ENCODE measurements around the gene DLGAP4. TPM values are rescaled to one million over a fixed set of nuclear protein-coding genes. Genes with fewer than 3 reads are reported as not detected.

Gene DLGAP4
- total and polyA plus RNA-seq, 12 donors, result 34.0 to 74.4 (median 55.6) TPM

GRCh38 chr20:36308353-36308752, 2.2 kb downstream of the DLGAP4 start:
- peaks cover 0 to 13% (median 7%) of the 10 kb centered on the region in 9 donors for H3K4me1 ChIP-seq
- no peak for TF ChIP-seq CTCF (IDR thresholded peaks at IDR 0.05)
- intact Hi-C loops (cut with DNase I), result no loop called here
- ATAC-seq (no peak), DNase-seq (no peak)
- H3K36me3 ChIP-seq, result no peaks in the 10 kb centered on the region
- H3K9me3 ChIP-seq, result no peaks in the 10 kb centered on the region
- 81 to 83% methylated on average over 12 of the region's 12 CpGs for WGBS, 2 donors
- H3K27me3 ChIP-seq, result peaks cover 24 to 96% (median 94%) of the 10 kb centered on the region in 7 donors
- no peak overlapping the region for H3K27ac ChIP-seq
- no peak overlapping the region for H3K4me3 ChIP-seq

GRCh38 chr20:36308986-36309385, 2.8 kb downstream of the DLGAP4 start:
- no peak for TF ChIP-seq CTCF (IDR thresholded peaks at IDR 0.05)
- no peak overlapping the region for H3K4me3 ChIP-seq
- H3K36me3 ChIP-seq, result no peaks in the 10 kb centered on the region
- no peak overlapping the region for H3K27ac ChIP-seq
- no peak for ATAC-seq
- H3K9me3 ChIP-seq, result no peaks in the 10 kb centered on the region
- intact Hi-C loops (cut with DNase I), result no loop called here
- DNase-seq, result no peak
- H3K27me3 ChIP-seq, result peaks cover 24 to 96% (median 95%) of the 10 kb centered on the region in 7 donors
- H3K4me1 ChIP-seq, result peaks cover 0 to 13% (median 7%) of the 10 kb centered on the region in 9 donors
- 56 to 58% methylated on average over 12 of the region's 12 CpGs for WGBS, 2 donors

- Histone ChIP-seq H3K9me3 (no peaks in the 10 kb centered on the region), H3K4me3 (no peak overlapping the region), H3K27me3 (peaks cover 24 to 91% (median 88%) of the 10 kb centered on the region in 7 donors), H3K36me3 (no peaks in the 10 kb centered on the region), H3K4me1 (peaks cover 0 to 13% (median 7%) of the 10 kb centered on the region in 9 donors), H3K27ac (no peak overlapping the region)
- no peak for DNase-seq
- 76 to 85% methylated on average over 3 of the region's 3 CpGs for WGBS, 2 donors
- no peak for ATAC-seq
- no peak for TF ChIP-seq CTCF (IDR thresholded peaks at IDR 0.05)
- intact Hi-C loops (cut with DNase I), result no loop called here
Observed at GRCh38 chr20:36309643-36310042, 3.5 kb downstream of the DLGAP4 start.

- peaks cover 0 to 13% (median 7%) of the 10 kb centered on the region in 9 donors for H3K4me1 ChIP-seq
- no peaks in the 10 kb centered on the region for H3K36me3 ChIP-seq
- 75 to 80% methylated on average over 8 of the region's 8 CpGs for WGBS, 2 donors
- H3K27ac ChIP-seq, result no peak overlapping the region
- no peaks in the 10 kb centered on the region for H3K9me3 ChIP-seq
- DNase-seq (no peak), ATAC-seq (no peak)
- no peak overlapping the region for H3K4me3 ChIP-seq
- H3K27me3 ChIP-seq, result peaks cover 22 to 84% (median 81%) of the 10 kb centered on the region in 7 donors
- no peak for TF ChIP-seq CTCF (IDR thresholded peaks at IDR 0.05)
- intact Hi-C loops (cut with DNase I), result no loop called here
Observed at GRCh38 chr20:36310215-36310981, 4.3 kb downstream of the DLGAP4 start.

Data from heart right ventricle (tissue), 16 donors.